Measurements from ENCODE around the gene KIF2C. TPM values are rescaled to one million over a fixed set of nuclear protein-coding genes. Genes with fewer than 3 reads are reported as not detected.
"Not testable (repeated sequence)": the region's sequence is repeated elsewhere in the genome, so short reads cannot be mapped to it uniquely, and the experiment has no call there.

The KIF2C gene
- total RNA-seq, 4 donors from 2014 or later, result 2.1 to 5.0 (median 3.9) TPM

GRCh38 chr1:44696101-44696500 lies 43.5 kb upstream of the KIF2C start:
- no peaks in the 10 kb centered on the region for H3K36me3 ChIP-seq
- no peak overlapping the region for H3K27ac ChIP-seq
- H3K27me3 ChIP-seq, result no peaks in the 10 kb centered on the region
- no peaks in the 10 kb centered on the region for H3K4me1 ChIP-seq
- WGBS, result 91% methylated on average over 3 of the region's 3 CpGs
- TF ChIP-seq CTCF (IDR thresholded peaks at IDR 0.05) (no peak), POLR2AphosphoS5 (IDR thresholded peaks at IDR 0.05) (no peak), POLR2A (IDR thresholded peaks at IDR 0.05) (no peak), EP300 (IDR thresholded peaks at IDR 0.05) (no peak)
- H3K4me3 ChIP-seq, result no peak overlapping the region
- DNase-seq (ENCODE audit: low spot score in 2 of 2), result no peak
- H3K9me3 ChIP-seq, result no peaks in the 10 kb centered on the region

- no peaks in the 10 kb centered on the region for H3K4me1 ChIP-seq
- no peaks in the 10 kb centered on the region for H3K36me3 ChIP-seq
- no peaks in the 10 kb centered on the region for H3K9me3 ChIP-seq
- 85% methylated on average over 7 of the region's 7 CpGs for WGBS
- no peak overlapping the region for H3K27ac ChIP-seq
- H3K27me3 ChIP-seq, result no peaks in the 10 kb centered on the region
- TF ChIP-seq POLR2AphosphoS5 (IDR thresholded peaks at IDR 0.05) (no peak), CTCF (IDR thresholded peaks at IDR 0.05) (no peak), EP300 (IDR thresholded peaks at IDR 0.05) (no peak), POLR2A (IDR thresholded peaks at IDR 0.05) (no peak)
- no peak for DNase-seq (ENCODE audit: low spot score in 2 of 2)
- no peak overlapping the region for H3K4me3 ChIP-seq
Measured at GRCh38 chr1:44696789-44697345, 42.8 kb upstream of the KIF2C start.

- Histone ChIP-seq H3K36me3 (no peaks in the 10 kb centered on the region), H3K27me3 (no peaks in the 10 kb centered on the region)
- WGBS, result 86% methylated on average over 3 of the region's 3 CpGs
Measured at GRCh38 chr1:44698138-44698537, 41.5 kb upstream of the KIF2C start.

GRCh38 chr1:44699375-44699774 lies 40.3 kb upstream of the KIF2C start:
- H3K9me3 ChIP-seq; H3K36me3 ChIP-seq; H3K4me1 ChIP-seq; H3K27ac ChIP-seq; DNase-seq (ENCODE audit: low spot score in 2 of 2); H3K4me3 ChIP-seq; H3K27me3 ChIP-seq: not testable (repeated sequence)
- WGBS, result 95% methylated on average over 9 of the region's 9 CpGs

More at GRCh38 chr1:44698138-44698537, 41.5 kb upstream of the KIF2C start:
- H3K9me3 ChIP-seq, result no peaks in the 10 kb centered on the region
- no peak for DNase-seq (ENCODE audit: low spot score in 2 of 2)
- no peak overlapping the region for H3K27ac ChIP-seq
- TF ChIP-seq CTCF (IDR thresholded peaks at IDR 0.05) (no peak), POLR2A (IDR thresholded peaks at IDR 0.05) (no peak), EP300 (IDR thresholded peaks at IDR 0.05) (no peak), POLR2AphosphoS5 (IDR thresholded peaks at IDR 0.05) (no peak)
- no peaks in the 10 kb centered on the region for H3K4me1 ChIP-seq
- H3K4me3 ChIP-seq, result no peak overlapping the region

DNA sequence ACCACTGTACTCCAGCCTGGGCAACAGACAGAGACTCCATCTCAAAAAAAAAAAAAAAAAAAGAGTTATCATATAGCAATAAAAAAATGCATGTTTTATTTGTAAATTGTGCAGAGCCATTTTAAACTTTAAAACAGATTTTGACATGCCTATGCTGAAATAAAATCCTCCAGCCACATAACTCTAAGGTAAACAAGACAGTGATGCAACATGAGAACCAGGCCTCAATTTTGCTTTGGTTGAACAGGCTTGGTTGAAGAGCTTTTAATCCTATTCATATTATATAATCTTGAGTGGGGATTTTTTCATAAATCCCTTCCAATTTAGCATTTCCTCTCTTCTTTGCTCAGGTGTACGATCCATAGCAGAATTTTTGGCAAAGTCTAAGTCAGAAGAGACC lies 39.1 kb upstream of the KIF2C start:
- Histone ChIP-seq H3K9me3 (no peaks in the 10 kb centered on the region), H3K27me3 (no peaks in the 10 kb centered on the region), H3K27ac (no peak overlapping the region), H3K36me3 (no peaks in the 10 kb centered on the region), H3K4me3 (no peak overlapping the region), H3K4me1 (no peaks in the 10 kb centered on the region)
- WGBS, result 80% methylated on average over 1 of the region's 1 CpG
- no peak for DNase-seq (ENCODE audit: low spot score in 2 of 2)
- TF ChIP-seq CTCF (IDR thresholded peaks at IDR 0.05) (no peak), POLR2A (IDR thresholded peaks at IDR 0.05) (no peak), POLR2AphosphoS5 (IDR thresholded peaks at IDR 0.05) (no peak), EP300 (IDR thresholded peaks at IDR 0.05) (no peak)

DNA sequence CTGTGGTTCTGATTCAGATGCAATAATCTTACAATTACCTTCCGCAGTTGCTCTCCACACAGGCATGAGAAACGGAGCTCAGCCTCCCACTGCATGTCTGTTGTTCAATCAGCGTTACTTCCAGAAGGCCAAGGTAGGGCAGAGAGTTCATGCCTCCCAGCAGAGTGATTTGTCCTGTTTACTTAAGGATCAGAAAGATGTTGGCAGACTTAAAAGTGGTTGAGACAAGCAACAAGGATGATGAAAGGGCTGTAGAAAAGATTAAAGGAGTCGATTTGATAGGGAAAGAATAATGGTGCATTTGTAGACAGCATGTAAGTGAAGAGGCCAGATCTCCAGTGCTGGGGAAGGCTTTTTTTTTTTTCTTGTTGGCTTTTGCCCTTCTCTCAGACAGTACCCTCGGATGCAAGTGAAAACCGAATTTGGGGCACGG lies 38.5 kb upstream of the KIF2C start:
- no peak for DNase-seq (ENCODE audit: low spot score in 2 of 2)
- TF ChIP-seq EP300 (IDR thresholded peaks at IDR 0.05) (no peak), POLR2AphosphoS5 (IDR thresholded peaks at IDR 0.05) (no peak), CTCF (IDR thresholded peaks at IDR 0.05) (no peak), POLR2A (IDR thresholded peaks at IDR 0.05) (no peak)
- no peaks in the 10 kb centered on the region for H3K27me3 ChIP-seq
- 84% methylated on average over 7 of the region's 7 CpGs for WGBS
- no peaks in the 10 kb centered on the region for H3K4me1 ChIP-seq
- H3K4me3 ChIP-seq, result no peak overlapping the region
- H3K9me3 ChIP-seq, result no peaks in the 10 kb centered on the region
- no peaks in the 10 kb centered on the region for H3K36me3 ChIP-seq
- no peak overlapping the region for H3K27ac ChIP-seq

Measured in suprapubic skin (tissue), 4 donors.